ENCODE results near the gene RPUSD1. TPM values are rescaled to one million over a fixed set of nuclear protein-coding genes. Genes with fewer than 3 reads are reported as not detected.

Gene RPUSD1
- total and polyA plus RNA-seq, 8 donors: 9.0 to 43.7 (median 20.1) TPM

GRCh38 chr16:794091-794822, 6.1 kb upstream of the RPUSD1 start:
- intact Hi-C loops (cut with DNase I; ENCODE audit: low total_unique reads): no loop called here
- no peak for DNase-seq
- H3K36me3 ChIP-seq: peaks cover 0 to 32% (median 13%) of the 10 kb centered on the region in 4 donors
- 86 to 93% (median 90%) methylated on average over 23 to 40 of the region's 40 CpGs for WGBS, 5 donors
- H3K9me3 ChIP-seq: peaks cover 0 to 4% (median 0%) of the 10 kb centered on the region in 4 donors
- TF ChIP-seq POLR2A (IDR thresholded peaks at IDR 0.05): no peak
- TF ChIP-seq POLR2AphosphoS5 (IDR thresholded peaks at IDR 0.05): no peak
- TF ChIP-seq EP300 (IDR thresholded peaks at IDR 0.05): no peak
- TF ChIP-seq CTCF (IDR thresholded peaks at IDR 0.05): no peak
- H3K27me3 ChIP-seq: peaks cover 2 to 38% (median 3%) of the 10 kb centered on the region in 3 donors
- H3K4me3 ChIP-seq: no peak overlapping the region
- H3K4me1 ChIP-seq: peaks cover 4 to 7% (median 5%) of the 10 kb centered on the region in 4 donors
- H3K27ac ChIP-seq: no peak overlapping the region

- H3K36me3 ChIP-seq: peaks cover 0 to 32% (median 13%) of the 10 kb centered on the region in 4 donors
- H3K27me3 ChIP-seq: peaks cover 0 to 30% (median 2%) of the 10 kb centered on the region in 3 donors
- intact Hi-C loops (cut with DNase I; ENCODE audit: low total_unique reads): no loop called here
- TF ChIP-seq EP300 (IDR thresholded peaks at IDR 0.05) (no peak), POLR2AphosphoS5 (IDR thresholded peaks at IDR 0.05) (no peak), CTCF (IDR thresholded peaks at IDR 0.05) (no peak), POLR2A (IDR thresholded peaks at IDR 0.05) (no peak)
- 81 to 97% (median 87%) methylated on average over 5 to 8 of the region's 8 CpGs; no CpG with 5 or more reads in 1 of the 5 donors for WGBS, 5 donors
- no peak for DNase-seq
- peaks cover 9 to 15% (median 12%) of the 10 kb centered on the region in 4 donors for H3K4me1 ChIP-seq
- H3K9me3 ChIP-seq: peaks cover 0 to 4% (median 0%) of the 10 kb centered on the region in 4 donors
- no peak overlapping the region for H3K4me3 ChIP-seq
- H3K27ac ChIP-seq: no peak overlapping the region
These were observed 5.2 kb upstream of the RPUSD1 start for GRCh38 chr16:793414-793813.

- 89 to 97% (median 93%) methylated on average over 35 to 46 of the region's 46 CpGs for WGBS, 5 donors
- Histone ChIP-seq H3K9me3 (no peaks in the 10 kb centered on the region), H3K4me3 (no peak overlapping the region), H3K36me3 (peaks cover 0 to 32% (median 13%) of the 10 kb centered on the region in 4 donors), H3K27me3 (peaks cover 0 to 20% (median 2%) of the 10 kb centered on the region in 3 donors), H3K4me1 (peaks cover 13 to 20% (median 17%) of the 10 kb centered on the region in 4 donors), H3K27ac (no peak overlapping the region)
- DNase-seq: no peak
- TF ChIP-seq CTCF (IDR thresholded peaks at IDR 0.05) (no peak), POLR2AphosphoS5 (IDR thresholded peaks at IDR 0.05) (no peak), POLR2A (IDR thresholded peaks at IDR 0.05) (no peak), EP300 (IDR thresholded peaks at IDR 0.05) (no peak)
- intact Hi-C loops (cut with DNase I; ENCODE audit: low total_unique reads): no loop called here
These were observed 4.2 kb upstream of the RPUSD1 start for GRCh38 chr16:792221-792995.

GRCh38 chr16:791131-791530, 3.0 kb upstream of the RPUSD1 start:
- Histone ChIP-seq H3K9me3 (no peaks in the 10 kb centered on the region), H3K27ac (no peak overlapping the region), H3K4me1 (peaks cover 22 to 30% (median 27%) of the 10 kb centered on the region in 4 donors), H3K36me3 (peaks cover 3 to 43% (median 23%) of the 10 kb centered on the region in 4 donors), H3K4me3 (no peak overlapping the region), H3K27me3 (peaks cover 0 to 7% (median 0%) of the 10 kb centered on the region in 3 donors)
- no peak for DNase-seq
- intact Hi-C loops (cut with DNase I; ENCODE audit: low total_unique reads): no loop called here
- 95 to 97% (median 96%) methylated on average over 15 to 23 of the region's 23 CpGs for WGBS, 5 donors
- TF ChIP-seq POLR2A (IDR thresholded peaks at IDR 0.05) (no peak), EP300 (IDR thresholded peaks at IDR 0.05) (no peak), POLR2AphosphoS5 (IDR thresholded peaks at IDR 0.05) (no peak), CTCF (IDR thresholded peaks at IDR 0.05) (no peak)

Data from stomach (tissue), 9 donors.